GM18507 (cell line): ENCODE data around the gene UGCG.
"Not testable (repeated sequence)": the region's sequence is repeated elsewhere in the genome, so short reads cannot be mapped to it uniquely, and the experiment has no call there.

Source experiments
- DNase-seq: peaks from one replicate; pipeline ENCODE4 v3.0.0; 2011; ENCODE audit warnings: low read depth; ENCODE audit not compliant: insufficient read length; ENCODE audit errors: extremely low spot score
- FAIRE-seq: peaks from 2 replicates; lab custom pipeline; 2011; peaks lifted over from hg19 to GRCh38; lab: Jason Lieb, UNC

Gene UGCG

DNA sequence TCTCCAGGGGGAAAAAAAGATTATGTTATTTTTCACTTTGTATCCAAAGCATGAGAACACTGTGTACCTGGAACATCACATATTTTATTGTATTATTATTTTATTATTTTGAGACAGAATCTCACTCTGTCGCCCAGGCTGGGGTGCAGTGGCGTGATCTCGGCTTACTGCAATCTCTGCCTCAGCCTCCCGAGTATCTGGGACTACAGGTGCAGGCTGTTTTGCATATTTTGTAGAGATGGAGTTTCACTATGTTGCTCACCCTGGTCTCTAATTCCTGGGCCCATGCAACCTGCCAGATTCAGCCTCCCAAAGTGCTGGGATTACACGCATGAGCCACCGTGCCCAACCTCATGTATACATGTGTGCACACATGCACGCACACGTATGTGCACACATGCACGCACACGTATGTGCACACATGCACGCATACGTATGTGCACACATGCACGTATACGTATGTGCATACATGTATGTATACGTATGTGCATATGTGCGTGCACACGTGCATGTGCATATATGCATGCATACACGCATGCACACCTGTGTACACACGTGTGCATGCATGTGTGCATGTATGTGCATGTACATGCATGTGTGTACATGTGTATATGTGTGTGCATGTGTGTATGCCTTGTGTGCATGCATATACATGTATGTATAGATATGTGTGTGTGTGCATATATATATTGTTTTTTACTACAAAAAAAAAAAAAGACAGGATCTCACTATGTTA is 9.5 kb upstream of the UGCG start:
- FAIRE-seq: no peak

DNA sequence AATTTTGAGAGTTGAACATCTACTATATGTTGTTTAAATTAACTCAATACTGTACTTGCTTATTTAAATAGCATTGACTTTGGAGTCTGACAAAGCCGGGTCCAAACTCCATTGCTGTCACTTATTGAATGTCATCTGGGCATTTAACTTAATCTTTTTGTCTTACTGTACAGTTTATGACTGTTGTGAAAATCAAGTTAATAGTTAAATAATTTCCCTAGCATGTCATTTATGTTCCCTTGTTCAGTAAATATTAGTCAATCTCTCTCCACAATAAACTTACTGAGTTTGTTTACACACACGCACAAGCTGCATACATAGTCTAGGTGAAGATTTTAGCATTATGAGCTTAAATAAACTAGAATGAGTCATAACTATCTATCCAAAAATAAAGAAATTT is 6.3 kb upstream of the UGCG start:
- DNase-seq (no peak), FAIRE-seq (no peak)

More for the DNA sequence above, 9.5 kb upstream of the UGCG start:
- DNase-seq: no peak

DNA sequence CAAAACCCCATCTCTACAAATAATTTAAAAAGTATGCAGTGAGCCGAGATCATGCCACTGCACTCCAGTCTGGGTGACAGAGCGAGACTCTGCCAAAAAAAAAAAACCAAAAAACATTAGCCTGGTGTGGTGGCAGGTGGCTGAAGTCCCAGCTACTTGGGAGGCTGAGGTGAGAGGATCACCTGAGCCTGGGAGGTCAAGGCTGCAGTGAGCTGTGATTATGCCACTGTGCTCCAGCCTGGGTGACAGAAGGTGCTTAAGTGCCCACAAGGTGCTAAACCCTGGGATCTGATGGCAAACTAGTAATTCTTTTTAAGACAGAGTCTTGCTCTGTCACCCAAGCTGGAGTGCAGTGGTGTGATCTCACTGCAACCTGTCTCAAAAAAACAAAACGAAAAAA is 5.7 kb upstream of the UGCG start:
- DNase-seq, FAIRE-seq: not testable (repeated sequence)

DNA sequence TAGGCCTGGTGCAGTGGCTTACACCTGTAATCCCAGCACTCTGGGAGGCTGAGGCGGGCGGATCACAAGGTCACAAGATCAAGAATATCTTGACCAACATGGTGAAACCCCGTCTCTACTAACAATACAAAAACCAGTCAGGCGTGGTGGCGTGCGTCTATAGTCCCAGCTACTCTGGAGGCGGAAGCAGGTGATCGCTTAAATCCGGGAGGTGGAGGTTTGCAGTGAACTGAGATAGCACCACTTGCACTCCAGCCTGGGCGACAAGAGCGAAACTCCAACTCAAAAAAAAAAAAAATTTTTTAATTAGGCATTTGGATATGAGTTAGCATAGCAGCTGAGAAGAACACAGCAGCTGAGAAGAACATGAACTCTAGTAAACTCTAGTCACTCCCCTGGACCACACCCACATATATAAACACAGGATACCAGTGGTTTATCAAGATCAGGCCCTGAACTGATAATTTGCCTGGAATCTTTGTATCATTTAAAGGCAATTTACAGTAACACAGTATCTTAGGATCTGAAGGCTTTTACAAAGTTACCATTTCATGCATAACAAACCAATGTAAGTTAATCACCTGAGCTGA is 4.6 kb upstream of the UGCG start:
- peak; percentile 36 for FAIRE-seq
- DNase-seq: no peak

DNA sequence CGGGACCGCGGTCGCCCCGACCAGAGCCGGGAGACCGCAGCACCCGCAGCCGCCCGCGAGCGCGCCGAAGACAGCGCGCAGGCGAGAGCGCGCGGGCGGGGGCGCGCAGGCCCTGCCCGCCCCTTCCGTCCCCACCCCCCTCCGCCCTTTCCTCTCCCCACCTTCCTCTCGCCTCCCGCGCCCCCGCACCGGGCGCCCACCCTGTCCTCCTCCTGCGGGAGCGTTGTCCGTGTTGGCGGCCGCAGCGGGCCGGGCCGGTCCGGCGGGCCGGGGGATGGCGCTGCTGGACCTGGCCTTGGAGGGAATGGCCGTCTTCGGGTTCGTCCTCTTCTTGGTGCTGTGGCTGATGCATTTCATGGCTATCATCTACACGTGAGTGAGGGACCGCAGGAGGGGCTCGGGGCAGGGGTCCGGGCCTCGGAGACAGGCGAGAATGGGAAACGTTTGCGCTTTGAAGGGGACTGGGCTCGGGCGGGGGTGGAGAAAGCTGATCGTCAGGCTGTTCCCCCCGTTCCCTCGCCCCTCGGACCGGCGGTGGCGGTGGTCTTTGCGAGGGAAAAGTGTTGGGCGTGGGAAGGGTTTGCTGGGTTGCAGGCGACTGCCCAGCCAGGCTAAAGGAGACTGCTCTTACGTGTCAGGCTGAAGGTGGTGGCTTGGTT is 457 bp downstream of the UGCG start:
- DNase-seq (no peak), FAIRE-seq (no peak)

DNA sequence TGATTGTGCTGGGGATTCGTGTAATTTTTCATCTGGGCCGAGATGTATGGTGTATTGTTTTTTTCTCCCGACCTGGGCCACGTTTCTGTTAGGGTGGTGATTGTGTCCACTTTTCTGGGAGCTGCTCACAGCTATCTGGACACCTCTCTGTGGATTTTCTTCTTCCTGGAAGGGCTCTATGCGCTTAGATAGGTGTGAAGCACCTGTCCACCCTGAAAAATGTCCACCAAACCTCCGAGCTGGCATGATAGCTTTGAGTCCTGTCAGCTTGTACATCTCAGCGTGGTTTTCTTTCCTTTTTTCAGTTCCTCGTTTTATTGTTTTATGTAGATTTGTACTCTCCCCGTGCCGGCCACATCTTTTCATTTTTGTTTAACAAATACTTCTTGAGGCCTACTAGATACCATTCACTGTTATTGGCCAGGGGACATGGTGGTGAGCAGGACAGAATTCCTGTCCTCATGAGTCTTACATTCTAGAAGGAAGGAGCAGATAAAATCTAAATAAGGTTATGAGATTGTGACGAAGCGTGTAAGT is 1.1 kb downstream of the UGCG start:
- DNase-seq (no peak), FAIRE-seq (peak; percentile 91)

DNA sequence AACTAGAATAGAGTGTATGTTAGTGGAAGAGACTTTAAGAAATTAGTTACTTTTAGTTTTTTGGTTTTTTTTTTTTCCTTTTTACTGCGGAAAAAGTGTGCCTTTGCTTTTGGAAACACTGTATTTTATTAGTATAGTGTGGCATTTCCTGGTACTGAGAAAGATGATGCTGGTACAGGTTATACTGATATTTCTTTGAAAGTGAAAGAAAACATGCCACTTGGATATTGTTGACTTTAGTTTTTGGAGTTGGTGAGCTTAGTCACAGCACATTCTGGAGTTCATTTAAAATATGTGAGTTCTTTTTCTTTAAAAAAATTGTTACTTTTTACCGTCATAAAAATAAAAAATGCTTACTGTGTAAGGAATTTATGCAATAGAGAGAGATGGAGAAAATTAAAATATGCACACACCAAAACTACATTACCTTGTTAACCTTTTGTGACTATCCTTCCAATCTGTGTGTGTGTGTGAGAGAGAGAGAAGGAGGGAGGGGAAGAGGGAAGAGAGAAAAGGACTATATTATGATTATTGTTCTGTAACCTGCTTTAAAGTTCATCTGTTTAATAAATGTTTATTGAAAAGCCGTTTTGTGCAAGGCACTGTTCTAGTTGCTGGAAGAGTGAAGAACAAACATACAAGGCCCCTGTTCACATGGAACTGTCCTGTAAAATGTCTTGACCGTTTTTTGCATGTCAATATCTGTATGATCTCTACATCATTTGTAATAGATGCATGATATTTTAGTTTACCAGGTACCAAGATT is 1.9 kb downstream of the UGCG start:
- FAIRE-seq (no peak), DNase-seq (no peak)

DNA sequence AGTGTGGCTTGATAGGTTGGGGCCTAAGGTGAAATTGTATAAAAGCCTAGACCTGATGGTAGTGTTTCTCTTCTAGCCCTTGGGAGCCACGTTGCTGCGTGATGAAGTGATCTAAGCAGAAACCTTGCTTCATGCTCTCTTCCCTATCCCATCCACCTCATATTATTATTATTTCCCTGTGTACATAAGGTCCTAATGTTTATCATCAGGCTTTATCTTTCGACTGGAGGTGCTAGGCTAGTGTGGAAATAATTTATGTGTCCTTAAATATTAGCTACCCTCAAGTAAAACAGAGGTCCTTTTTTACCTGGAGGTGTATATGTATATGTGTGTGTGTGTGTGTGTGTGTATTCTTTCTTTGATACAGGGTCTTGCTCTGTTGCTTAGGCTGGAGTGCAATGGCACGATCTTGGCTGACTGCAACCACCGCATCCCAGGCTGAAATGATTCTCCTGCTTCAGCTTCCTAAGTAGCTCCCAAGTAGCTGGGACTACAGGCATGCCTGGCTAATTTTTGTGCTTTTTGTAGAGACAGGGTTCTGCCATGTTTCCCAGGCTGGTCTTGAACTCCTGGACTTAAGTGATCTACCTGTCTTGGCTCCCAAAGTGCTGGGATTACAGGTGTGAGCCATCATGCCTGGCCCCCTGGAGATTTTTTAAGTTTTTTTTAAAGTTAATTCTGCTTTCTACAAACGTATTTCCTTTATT is 3.7 kb downstream of the UGCG start:
- no peak for DNase-seq
- FAIRE-seq: no peak

DNA sequence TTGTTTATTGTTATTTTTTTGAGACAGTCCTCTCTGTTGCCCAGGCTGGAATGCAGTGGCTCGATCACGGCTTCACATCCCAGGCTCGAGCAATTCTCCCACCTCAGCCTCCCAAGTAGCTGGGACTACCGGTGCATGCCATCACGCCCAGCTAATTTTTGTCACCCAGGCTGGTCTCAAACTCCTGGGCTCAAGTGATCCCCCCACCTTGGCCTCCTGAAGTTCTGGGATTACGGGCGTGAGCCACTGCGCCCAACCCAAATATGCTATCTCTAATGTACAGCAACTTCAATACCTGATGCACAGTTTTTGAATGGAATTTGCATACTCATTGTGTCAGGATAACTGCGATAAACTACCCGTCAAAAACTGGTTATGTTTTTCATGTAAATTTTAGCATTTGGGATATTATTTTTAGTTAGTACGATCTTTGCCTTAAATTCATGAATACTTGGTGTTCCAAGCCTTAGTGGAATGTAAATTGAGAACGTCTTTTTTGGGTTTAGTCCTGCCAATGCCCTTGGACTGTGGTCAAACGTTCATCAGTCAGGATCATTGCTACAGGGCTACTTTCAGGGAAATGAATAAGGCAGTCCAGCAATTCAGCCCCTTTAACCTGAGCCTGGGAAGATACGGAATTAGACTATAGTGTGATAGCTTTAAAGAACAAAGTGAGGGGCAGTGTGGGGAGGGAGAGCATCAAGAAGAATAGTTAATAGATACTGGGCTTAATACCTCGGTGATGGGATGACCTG is 4.4 kb downstream of the UGCG start:
- FAIRE-seq (no peak), DNase-seq (no peak)

DNA sequence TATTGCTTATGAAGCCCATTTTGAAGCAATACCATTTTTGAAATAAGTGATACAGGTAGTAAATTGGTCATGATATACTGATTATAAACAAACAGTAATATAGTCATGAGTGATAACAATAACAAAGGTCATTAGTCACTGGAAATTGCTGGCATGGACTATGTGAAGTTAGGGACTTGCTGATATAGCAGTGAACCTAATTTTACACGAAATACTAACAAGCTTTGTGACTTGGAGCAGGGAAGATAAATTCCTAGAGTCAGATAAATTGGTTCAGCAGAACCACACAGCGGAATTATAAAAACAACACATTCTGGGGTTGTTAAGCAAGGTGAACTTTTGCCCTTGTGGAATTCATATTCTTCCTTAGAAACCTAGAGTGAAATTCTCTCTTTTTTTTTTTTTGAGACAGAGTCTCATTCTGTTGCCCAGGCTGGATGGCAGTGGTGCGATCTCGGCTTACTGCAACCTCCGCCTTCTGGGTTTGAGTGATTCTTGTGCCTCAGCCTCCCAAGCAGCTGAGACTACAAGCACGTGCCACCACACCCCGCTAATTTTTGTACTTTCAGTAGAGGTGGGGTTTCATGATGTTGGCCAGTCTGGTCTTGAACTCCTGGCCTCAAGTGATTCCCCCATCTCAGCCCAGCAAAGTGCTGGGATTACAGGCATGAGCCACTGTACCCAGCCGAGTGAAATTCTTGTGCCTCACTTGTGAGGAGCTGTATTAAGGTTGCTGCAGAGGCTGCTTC is 6.0 kb downstream of the UGCG start:
- DNase-seq: no peak
- no peak for FAIRE-seq

DNA sequence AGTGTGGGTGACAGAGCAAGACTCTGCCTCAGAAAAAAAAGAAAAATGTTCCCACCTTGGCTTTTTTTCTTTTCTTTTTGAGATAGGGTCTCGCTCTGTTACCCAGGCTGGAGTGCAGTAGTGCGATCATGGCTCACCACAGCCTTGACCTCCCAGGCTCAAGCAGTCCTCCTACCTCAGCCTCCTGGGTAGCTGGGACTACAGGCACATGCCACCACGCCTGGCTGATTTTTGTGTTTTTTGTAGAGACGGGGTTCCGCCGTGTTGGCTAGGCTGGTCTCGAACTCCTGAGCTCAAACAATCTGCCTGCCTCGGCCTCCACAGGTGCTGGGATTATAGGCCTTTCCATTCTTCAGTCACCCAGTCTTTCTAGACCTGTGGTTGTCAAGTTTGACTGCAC is 6.9 kb downstream of the UGCG start:
- FAIRE-seq, DNase-seq: not testable (repeated sequence)

DNA sequence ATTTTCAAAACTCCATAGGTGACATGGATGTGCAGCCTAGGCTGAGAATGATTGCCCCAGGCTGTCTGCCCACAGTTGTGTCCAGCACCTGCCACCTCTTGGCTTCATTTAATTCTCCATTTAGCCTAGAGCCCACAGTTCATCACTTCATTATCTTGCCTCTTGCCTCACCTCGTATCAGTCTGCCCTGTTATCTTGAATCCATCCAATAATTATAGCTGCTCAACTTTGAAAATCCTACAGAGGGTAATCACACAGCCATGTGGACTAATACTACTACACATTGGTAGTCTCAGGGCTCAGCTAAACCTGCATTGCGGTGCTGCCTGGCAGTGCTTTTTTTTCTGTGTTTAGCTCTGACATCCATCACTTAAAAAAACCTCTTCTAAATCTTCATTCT is 7.4 kb downstream of the UGCG start:
- no peak for DNase-seq
- no peak for FAIRE-seq

DNA sequence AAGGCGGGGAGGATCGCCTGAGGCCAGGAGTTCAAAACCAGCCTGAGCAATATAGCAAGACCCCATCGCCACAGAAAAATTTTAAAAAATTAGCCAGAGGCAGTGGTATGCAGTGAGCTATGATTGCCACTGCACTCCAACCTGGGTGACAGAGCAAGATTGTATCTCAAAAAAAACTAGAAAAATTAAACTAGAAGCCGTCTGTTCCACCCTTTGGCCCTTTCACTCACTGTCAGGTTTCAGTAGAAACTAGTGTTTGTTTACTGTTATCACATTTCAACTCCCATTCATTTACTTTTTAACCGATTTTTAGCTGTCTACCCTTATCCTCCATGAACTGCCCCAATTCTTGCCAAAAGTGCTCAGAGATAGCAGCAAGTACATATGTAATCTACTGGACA is 8.3 kb downstream of the UGCG start:
- no peak for FAIRE-seq

DNA sequence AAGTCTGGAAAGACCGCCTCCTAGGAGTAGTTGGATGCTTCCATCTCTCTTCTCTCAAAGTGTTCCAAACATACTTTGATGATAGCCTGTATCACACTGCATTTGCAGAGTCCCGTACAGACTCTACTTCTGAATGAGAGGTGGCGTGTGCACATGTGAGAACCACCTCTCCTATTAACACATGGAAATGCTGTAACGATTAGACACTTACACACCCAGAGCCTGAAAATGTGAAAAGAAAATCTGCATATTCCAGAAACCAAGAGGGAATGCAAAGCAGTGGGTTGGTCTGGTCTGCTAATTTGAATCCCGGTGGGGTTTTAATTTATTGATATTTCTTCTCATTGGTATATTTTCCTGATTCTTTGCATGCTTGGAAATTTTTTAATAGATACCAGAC is 10.5 kb downstream of the UGCG start:
- no peak for DNase-seq

More for the DNA sequence above, 8.3 kb downstream of the UGCG start:
- DNase-seq: no peak

DNA sequence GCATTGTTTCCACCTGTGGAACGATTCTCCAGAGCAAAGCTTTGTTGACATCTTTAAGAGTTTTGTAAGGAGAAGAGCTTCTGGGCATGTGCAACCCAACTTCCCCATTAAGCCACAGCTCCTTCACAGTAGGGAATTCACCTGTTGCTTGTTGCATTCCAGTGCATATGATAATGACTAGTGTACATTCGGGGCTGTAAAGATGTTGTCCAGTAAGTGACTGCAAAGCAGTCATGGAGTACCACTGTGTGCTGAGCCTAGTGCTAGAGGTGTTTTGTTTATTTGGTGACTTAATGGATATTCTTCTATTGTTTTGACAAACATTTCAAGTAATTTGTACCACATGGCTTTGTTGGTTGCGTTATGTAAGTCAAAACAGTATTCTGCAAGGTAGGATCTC is 12.8 kb downstream of the UGCG start:
- FAIRE-seq (peak; percentile 44), DNase-seq (no peak)

More for the DNA sequence above, 10.5 kb downstream of the UGCG start:
- no peak for FAIRE-seq

DNA sequence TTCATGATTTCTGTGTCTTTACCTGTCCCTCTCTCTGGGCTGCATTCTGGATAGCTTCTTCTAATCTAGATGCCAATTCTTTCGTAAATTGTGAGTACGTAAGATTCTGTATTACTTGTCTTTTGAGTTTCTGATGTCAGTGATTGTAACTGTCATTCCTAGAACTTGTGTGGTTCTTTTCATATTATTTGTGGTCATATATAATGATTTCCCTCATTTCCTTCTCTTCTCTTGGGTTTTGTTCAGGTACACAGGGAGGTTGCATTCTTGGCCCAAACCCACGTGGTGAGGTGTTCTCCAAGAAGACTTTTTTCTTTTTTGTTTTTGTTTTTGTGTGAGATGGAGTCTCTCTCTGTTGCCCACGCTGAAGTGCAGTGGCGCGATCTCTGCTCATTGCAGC is 13.8 kb downstream of the UGCG start:
- FAIRE-seq (peak; percentile 26), DNase-seq (no peak)

DNA sequence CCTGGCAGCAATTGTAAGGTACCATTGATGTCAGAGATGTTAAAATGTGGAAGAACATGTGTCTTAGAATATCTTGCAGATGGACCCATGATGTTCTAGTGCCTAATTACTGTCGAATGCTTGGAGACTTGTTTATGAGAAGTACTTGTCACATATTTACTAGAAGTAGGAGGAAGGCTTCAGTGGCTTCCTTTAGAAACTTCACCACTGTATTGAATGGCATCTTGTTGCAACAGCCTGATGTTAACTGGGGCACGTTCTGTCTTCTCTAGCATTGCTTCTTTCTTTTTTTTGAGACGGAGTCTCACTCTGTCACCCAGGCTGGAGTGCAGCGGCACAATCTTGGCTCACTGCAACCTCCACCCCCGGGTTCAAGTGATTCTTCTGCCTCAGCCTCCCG is 16.5 kb downstream of the UGCG start:
- FAIRE-seq (peak; percentile 47), DNase-seq (no peak)
